PFSK-1 (cell line): Measurements from ENCODE around the gene RASSF8.

Experiments
- FOXP2 ChIP-seq: optimal IDR thresholded peaks from 2 replicates; pipeline ENCODE3; 2011; ENCODE audit warnings: borderline replicate concordance, control low read depth, inconsistent platforms; ENCODE audit not compliant: insufficient read depth; ENCODE audit errors: extremely low read length, extremely low read depth
- POLR2AphosphoS5 ChIP-seq: IDR thresholded peaks from 2 replicates; pipeline ENCODE4 v1.6.1; 2012; ENCODE audit warnings: low read depth, mild to moderate bottlenecking, control low read depth, low read length, moderate library complexity
- SIN3A ChIP-seq: IDR thresholded peaks from 2 replicates; pipeline ENCODE4 v1.6.1; 2012; ENCODE audit warnings: mild to moderate bottlenecking, low read length, moderate library complexity, borderline replicate concordance; ENCODE audit not compliant: insufficient read depth
- TAF1 ChIP-seq: IDR thresholded peaks from 2 replicates; pipeline ENCODE4 v1.6.1; 2012; ENCODE audit warnings: low read length, control low read depth, borderline replicate concordance; ENCODE audit not compliant: insufficient read depth
- TF ChIP-seq, protein P1 (sequence below), 2 experiments: IDR thresholded peaks; 2 replicates each; pipeline versions ENCODE4 v1.6.1 to v1.8.0; 2011 to 2012; ENCODE audit warnings: low read depth in 2 of 2, low read length in 2 of 2, control low read depth in 1 of 2, inconsistent platforms in 1 of 2, mild to moderate bottlenecking in 1 of 2, moderate library complexity in 1 of 2; ENCODE audit not compliant: insufficient read depth in 1 of 2

RASSF8 gene

DNA sequence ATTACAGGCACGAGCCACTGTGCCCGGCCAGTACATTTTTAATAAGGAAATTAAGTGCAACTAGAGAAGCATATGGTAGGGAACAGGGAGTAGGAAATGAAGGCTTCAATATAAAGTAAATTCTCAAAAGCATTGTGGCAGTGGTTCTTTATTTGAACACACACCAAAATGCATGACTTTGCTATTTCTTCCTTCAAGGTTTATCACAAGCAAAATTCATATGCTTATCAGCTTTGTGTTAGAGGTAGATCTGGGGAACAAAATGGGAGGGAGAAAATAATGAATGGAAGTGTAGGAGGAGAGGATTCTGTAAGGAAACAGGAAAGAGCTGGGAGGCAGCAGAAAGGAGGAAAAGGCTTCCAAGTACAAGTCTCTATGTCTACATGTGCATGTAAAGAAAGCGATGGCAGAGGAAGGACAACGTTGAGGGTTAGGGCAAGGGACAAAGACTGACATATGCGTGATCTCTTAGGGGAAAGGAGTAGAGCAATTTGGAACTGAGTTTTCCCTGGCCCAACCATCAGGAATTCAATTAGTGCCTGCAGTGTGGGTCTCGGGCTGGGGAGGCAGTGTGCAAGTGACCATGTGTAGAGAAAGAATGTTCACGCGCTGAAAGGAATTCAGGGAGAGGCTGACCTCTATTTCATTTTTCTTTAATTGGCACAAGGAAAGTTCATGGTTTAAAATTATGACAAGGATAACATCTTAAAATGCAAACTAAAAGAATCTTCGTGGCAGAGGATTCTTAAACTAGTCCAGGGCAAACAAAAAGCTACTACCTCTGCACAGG is 22.9 kb upstream of the RASSF8 start:
- no peak for TF ChIP-seq TAF1

DNA sequence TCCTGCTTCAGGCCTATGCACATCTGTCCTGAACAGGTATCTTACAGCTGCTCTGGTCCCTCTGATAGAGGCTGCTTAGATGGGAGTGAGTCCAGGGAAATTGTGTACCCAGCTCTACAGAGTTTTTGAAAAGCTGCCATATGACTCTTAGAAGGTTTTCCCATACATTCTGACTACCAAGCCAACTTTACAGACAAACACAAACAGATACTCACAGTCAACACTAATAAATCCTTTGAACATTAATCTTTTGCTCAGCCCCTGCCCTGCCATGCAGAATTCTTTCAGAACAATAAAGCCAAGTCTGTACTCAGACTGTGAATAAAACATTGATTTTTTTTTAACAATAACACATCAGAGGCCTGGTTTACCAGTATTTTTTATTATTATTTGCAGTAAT is 21.4 kb upstream of the RASSF8 start:
- no peak for TF ChIP-seq FOXP2
- TF ChIP-seq, protein P1, sequence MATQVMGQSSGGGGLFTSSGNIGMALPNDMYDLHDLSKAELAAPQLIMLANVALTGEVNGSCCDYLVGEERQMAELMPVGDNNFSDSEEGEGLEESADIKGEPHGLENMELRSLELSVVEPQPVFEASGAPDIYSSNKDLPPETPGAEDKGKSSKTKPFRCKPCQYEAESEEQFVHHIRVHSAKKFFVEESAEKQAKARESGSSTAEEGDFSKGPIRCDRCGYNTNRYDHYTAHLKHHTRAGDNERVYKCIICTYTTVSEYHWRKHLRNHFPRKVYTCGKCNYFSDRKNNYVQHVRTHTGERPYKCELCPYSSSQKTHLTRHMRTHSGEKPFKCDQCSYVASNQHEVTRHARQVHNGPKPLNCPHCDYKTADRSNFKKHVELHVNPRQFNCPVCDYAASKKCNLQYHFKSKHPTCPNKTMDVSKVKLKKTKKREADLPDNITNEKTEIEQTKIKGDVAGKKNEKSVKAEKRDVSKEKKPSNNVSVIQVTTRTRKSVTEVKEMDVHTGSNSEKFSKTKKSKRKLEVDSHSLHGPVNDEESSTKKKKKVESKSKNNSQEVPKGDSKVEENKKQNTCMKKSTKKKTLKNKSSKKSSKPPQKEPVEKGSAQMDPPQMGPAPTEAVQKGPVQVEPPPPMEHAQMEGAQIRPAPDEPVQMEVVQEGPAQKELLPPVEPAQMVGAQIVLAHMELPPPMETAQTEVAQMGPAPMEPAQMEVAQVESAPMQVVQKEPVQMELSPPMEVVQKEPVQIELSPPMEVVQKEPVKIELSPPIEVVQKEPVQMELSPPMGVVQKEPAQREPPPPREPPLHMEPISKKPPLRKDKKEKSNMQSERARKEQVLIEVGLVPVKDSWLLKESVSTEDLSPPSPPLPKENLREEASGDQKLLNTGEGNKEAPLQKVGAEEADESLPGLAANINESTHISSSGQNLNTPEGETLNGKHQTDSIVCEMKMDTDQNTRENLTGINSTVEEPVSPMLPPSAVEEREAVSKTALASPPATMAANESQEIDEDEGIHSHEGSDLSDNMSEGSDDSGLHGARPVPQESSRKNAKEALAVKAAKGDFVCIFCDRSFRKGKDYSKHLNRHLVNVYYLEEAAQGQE (IDR thresholded peaks at IDR 0.05; ENCODE audit: insufficient read depth in 1 of 2, low read depth in 2 of 2, low read length in 2 of 2): no peak
- TF ChIP-seq SIN3A: no peak
- TF ChIP-seq TAF1: no peak
- TF ChIP-seq POLR2AphosphoS5: no peak

DNA sequence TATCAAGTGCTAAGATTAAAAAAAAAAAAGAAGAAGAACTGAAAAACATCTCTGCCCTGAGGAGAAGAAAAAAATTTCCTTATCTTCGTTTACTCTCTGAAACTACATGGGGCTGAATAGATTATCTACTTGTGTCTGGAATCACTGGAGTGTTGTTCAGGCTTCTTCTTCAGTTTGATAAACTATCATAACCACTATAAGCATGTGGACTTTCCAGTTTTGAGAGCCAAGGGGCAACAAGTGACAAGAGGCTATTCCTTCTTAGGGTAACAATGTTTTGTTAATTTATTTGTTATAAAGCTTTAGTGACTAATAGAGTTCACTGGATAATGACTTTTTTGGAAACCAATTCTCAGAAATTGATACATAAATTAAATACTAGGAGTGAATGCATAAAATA is 19.9 kb upstream of the RASSF8 start:
- TF ChIP-seq POLR2AphosphoS5: no peak
- no peak for TF ChIP-seq TAF1
- no peak for TF ChIP-seq FOXP2
- TF ChIP-seq SIN3A: no peak
- TF ChIP-seq, protein P1 (IDR thresholded peaks at IDR 0.05; ENCODE audit: insufficient read depth in 1 of 2, low read depth in 2 of 2, low read length in 2 of 2): no peak

DNA sequence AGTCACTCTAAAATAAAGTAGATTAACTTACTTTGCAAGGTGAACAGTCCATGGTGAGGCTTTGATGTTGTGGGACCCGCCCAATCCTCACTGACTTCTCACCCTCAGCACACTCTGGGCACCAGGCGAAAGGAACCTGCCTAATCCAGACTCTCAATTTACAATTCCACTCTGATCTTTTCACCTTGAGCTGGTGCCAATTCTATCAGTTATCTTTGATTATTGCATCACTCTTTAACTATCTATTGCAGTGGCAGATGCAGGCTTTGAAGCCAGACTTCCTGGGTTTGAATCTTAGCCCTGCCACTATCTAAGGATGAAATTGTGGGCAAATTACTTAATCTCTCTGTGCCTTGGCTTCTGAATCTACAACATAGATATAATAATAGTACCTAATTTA is 18.9 kb upstream of the RASSF8 start:
- TF ChIP-seq TAF1: no peak
- TF ChIP-seq FOXP2: no peak
- no peak for TF ChIP-seq POLR2AphosphoS5
- TF ChIP-seq, protein P1 (IDR thresholded peaks at IDR 0.05; ENCODE audit: insufficient read depth in 1 of 2, low read depth in 2 of 2, low read length in 2 of 2): no peak
- TF ChIP-seq SIN3A: no peak

DNA sequence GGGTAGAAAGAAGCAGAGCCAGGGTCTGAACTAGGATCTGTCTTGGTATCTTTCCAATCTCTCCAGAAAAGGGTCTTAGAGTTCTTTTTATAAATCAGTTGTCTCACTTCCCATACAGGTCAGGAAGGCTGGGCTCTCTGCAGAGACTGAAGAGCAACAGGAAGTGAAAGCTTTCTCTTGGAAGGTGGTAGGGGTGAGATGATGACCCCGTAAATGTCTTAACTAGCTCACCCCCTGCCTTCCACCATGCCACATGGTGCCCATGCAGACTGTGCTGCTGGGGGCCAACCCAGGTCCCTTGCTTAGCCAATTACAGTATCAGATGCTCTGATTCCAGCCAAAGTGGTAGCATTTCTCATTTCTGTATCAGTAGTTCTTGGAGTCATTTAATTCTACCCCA is 17.6 kb upstream of the RASSF8 start:
- TF ChIP-seq SIN3A: no peak
- no peak for TF ChIP-seq FOXP2
- TF ChIP-seq POLR2AphosphoS5: no peak
- no peak for TF ChIP-seq TAF1
- TF ChIP-seq, protein P1 (IDR thresholded peaks at IDR 0.05; ENCODE audit: insufficient read depth in 1 of 2, low read depth in 2 of 2, low read length in 2 of 2): no peak
